HG03095 (cell line): ENCODE measurements around the gene TAF5.
"Not testable (repeated sequence)": the region's sequence is repeated elsewhere in the genome, so short reads cannot be mapped to it uniquely, and the experiment has no call there.

Source experiments
- ATAC-seq: cut with Tn5 transposase; IDR thresholded peaks from one replicate; pipeline ENCODE4 v1.9.1; 2021; ENCODE audit warnings: moderate library complexity; ENCODE audit not compliant: unreplicated experiment

Gene TAF5

GRCh38 chr10:103397191-103397825 lies 29.5 kb downstream of the TAF5 start:
- ATAC-seq: no peak

- ATAC-seq: no peak
Observed at GRCh38 chr10:103413564-103413963, 45.8 kb downstream of the TAF5 start.

- no peak for ATAC-seq
Observed at GRCh38 chr10:103415581-103415980, 47.8 kb downstream of the TAF5 start.

GRCh38 chr10:103416436-103417147 lies 48.8 kb downstream of the TAF5 start:
- no peak for ATAC-seq

- not testable (repeated sequence) for ATAC-seq
Observed at GRCh38 chr10:103417148-103417469, 49.3 kb downstream of the TAF5 start.

- no peak for ATAC-seq
Observed at GRCh38 chr10:103417601-103418000, 49.8 kb downstream of the TAF5 start.

GRCh38 chr10:103419101-103419500 lies 51.3 kb downstream of the TAF5 start:
- no peak for ATAC-seq

GRCh38 chr10:103423748-103424147 lies 56.0 kb downstream of the TAF5 start:
- ATAC-seq: no peak

- no peak for ATAC-seq
Observed at GRCh38 chr10:103427866-103428265, 60.1 kb downstream of the TAF5 start.

GRCh38 chr10:103428989-103429643 lies 61.3 kb downstream of the TAF5 start:
- ATAC-seq: no peak

- no peak for ATAC-seq
Observed at GRCh38 chr10:103429647-103430046, 61.9 kb downstream of the TAF5 start.

- no peak for ATAC-seq
Observed at GRCh38 chr10:103431902-103432301, 64.1 kb downstream of the TAF5 start.

GRCh38 chr10:103433858-103434257 lies 66.1 kb downstream of the TAF5 start:
- no peak for ATAC-seq
